Thyroid gland (tissue), 4 donors: Measurements from ENCODE around the gene ASIC4.

ENCODE experiments used
- CTCF ChIP-seq, 6 experiments: fragments of 200-600 bp in 3 of 6; fragments of 450-650 bp in 3 of 6; sonication (generic) in 3 of 6; IDR thresholded peaks; one replicate each; pipeline ENCODE4 v1.5.1; 2016 to 2019; ENCODE audit warnings: antibody characterized with exemption in 6 of 6, mild to moderate bottlenecking in 2 of 6, inconsistent platforms in 1 of 6, moderate library complexity in 1 of 6
- POLR2A ChIP-seq, 2 donors: fragments of 450-650 bp; IDR thresholded peaks; one replicate each; pipeline ENCODE4 v1.6.1; 2017; ENCODE audit warnings: antibody characterized with exemption in 2 of 2, mild to moderate bottlenecking in 2 of 2, moderate library complexity in 1 of 2

- no peak for TF ChIP-seq CTCF (IDR thresholded peaks at IDR 0.05)
- no peak for TF ChIP-seq POLR2A (IDR thresholded peaks at IDR 0.05)
These were observed 13.2 kb downstream of the ASIC4 start for GRCh38 chr2:219527472-219527871.
